T47D (cell line): ENCODE data around the gene FAM118A.

Experiments used
- DNase-seq, 2 experiments: peaks; one replicate each; pipeline versions ENCODE4 v3.0.0 to v3.0.0-alpha.2; 2011 to 2012; ENCODE audit warnings: low read depth in 1 of 2, low spot score in 1 of 2
- JUND ChIP-seq: IDR thresholded peaks from 2 replicates; pipeline ENCODE4 v1.6.1; 2012; ENCODE audit warnings: low read depth
- in situ Hi-C: cut with HindIII; loops from 2 replicates; pipeline ENCODE4 v1.10.0; 2016; ENCODE audit warnings: low sequenced_read_pairs, low pct_unique_long_range_greater_than_20kb

Gene FAM118A

GRCh38 chr22:45304971-45305370 lies 4.8 kb upstream of the FAM118A start:
- DNase-seq = no peak
- in situ Hi-C loops = no loop called here
- no peak for TF ChIP-seq JUND

DNA sequence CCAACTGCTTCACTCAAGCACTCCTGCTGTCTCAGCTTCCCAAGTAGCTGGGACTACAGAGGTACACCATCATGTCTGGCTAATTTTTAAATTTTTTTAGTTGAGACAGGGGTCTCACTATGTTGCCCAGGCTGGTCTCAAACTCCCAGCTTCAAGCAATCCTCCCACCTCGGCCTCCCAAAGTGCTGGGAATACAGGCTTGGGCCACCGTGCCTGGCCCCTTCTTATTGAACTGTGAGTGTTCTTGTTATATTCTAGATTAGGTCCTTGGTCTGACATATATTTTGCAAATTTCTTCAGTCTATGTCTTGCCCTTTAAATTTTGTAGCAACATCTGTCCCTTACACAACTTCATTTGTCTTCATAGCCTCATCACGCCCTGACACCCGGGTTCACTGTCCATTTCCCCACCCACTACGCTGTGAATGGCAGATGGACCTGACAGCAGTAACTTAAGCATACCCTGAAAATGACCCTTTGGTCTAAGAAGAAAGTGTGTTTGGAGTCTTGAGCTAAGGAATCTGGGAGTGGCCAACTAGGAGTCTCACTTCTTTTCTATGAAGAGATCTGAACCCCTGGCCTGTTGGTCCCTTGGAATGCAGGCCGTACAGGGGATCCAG lies 4.2 kb upstream of the FAM118A start:
- no peak for TF ChIP-seq JUND
- no peak for DNase-seq
- in situ Hi-C loops = no loop called here

GRCh38 chr22:45306139-45306538 lies 3.6 kb upstream of the FAM118A start:
- no peak for TF ChIP-seq JUND
- DNase-seq = no peak
- in situ Hi-C loops = no loop called here

DNA sequence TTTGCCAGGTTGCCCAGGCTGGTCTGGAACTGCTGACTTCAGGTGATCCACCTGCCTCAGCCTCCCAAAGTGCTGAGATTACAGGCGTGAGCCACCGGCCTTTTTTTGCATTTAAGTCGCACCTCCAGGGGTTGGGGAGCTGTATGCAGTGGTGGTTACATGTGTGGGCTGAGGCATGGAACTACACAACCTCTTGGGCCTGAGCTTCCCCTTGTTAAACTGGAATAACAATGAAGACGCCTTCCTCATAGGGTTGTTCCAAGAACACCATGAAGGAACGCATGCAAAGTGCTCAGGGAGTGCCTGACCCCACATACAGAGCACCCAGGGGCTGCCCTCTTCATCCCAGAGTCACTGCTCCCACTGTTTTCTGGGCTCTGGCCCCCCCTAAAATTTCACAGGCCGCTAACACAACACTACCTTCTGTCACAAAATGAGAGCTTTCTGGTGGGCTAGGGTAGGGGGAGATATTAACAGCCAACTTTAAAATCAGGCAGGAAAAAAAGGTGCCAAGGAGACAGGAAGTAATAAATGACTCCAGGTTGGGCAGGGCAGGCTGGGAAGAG lies 1.3 kb upstream of the FAM118A start:
- no peak for TF ChIP-seq JUND
- in situ Hi-C loops = no loop called here
- no peak for DNase-seq

DNA sequence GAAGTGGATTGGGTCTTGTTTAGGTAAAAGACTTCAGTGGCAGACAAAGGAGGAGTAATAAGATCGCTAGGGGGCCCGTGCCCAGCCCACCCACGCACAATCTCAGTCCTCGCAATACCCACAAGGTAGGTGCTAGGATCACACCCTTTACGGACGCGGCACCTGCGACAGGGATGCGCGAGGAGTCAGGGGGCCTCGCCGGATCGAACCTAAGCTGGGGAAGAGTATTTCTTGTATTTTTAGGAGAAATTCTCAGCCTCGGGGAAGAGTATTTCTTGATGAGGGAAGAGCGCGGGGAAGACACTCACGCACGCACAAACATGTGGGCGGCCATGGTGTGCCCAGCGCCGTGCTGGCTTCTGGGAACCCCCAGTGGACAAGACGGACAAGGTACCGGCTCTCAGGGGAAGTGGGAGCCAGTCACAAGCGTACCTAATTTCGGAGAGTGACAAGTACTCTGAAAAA lies 745 bp upstream of the FAM118A start:
- no peak for DNase-seq
- in situ Hi-C loops = no loop called here
- no peak for TF ChIP-seq JUND

DNA sequence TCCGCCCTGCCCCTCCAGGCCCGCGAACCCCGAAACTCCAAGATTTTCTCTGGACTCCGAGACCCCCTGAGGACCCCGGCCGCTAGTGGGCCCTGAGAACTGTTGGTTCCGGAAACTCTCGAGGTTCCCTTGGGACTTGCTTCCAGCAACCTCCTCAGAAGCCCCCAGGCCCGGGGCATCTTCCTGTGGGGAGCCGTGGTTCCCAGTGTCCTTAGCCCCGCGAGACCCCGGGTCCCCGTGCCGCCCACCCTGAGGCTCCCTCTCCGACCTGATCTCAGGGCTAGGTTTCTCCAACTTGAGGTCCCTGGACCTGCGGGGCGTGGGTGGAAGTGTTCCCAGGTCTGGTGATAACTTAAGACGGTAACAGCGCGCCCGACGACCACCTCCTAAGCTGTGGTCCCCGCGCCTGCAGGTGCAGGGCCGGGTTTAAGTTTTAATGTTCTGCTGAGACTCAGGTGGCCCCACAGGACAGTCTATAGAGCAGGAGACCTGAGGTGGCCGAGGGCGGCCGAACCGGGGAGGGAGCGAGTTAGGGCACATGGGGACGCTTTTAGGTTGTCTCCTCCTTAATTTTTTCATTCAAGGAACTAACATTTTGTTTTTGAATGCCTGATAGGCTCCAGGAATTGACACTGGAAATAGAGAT lies 720 bp downstream of the FAM118A start:
- no peak for TF ChIP-seq JUND
- in situ Hi-C loops = no loop called here
- DNase-seq = no peak

GRCh38 chr22:45310977-45311531 lies 1.3 kb downstream of the FAM118A start:
- TF ChIP-seq JUND = no peak
- in situ Hi-C loops = no loop called here

DNA sequence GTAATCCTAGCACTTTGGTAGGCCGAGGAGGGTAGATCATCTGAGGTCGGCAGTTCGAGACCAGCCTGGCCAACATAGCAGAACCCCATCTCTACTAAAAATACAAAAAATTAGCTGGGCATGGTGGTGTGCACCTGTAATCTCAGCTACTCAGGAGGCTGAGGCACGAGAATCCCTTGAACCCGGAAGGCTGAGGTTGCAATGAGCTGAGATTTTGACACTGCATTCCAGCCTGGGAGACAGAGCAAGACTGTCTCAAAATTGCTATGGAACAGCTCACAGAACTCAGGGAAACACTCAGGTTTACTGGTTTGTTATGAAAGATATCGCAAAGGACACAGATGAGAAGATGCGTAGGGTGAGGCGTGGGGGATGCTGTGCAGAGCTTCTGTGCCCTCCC lies 2.7 kb downstream of the FAM118A start:
- no peak for TF ChIP-seq JUND
- in situ Hi-C loops = no loop called here
- DNase-seq = no peak

More at GRCh38 chr22:45310977-45311531, 1.3 kb downstream of the FAM118A start:
- no peak for DNase-seq

DNA sequence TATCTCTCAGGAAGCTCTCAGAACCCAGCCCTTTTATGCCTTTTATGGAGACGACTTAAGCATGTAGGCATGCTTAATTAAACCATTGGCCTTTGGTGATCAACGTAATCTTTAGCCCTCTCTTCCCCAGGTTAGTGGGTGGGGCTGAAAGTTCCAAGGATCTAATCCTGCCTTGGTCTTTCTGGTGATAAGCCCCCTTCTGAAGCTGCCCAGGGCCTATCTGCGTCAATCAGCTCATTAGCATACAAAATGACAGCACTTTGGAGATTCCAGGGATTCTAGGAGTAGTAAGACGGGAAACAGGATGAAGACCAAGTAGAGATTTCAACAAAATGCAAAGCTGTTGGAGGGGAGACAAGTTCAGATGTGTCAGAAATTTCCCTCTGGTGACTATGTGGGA lies 3.1 kb downstream of the FAM118A start:
- no peak for DNase-seq
- no peak for TF ChIP-seq JUND
- in situ Hi-C loops = no loop called here

- in situ Hi-C loops = no loop called here
- no peak for DNase-seq
- TF ChIP-seq JUND = no peak
Observed at GRCh38 chr22:45314054-45314721, 4.5 kb downstream of the FAM118A start.

GRCh38 chr22:45314786-45315185 lies 5.1 kb downstream of the FAM118A start:
- in situ Hi-C loops = no loop called here
- DNase-seq = no peak
- TF ChIP-seq JUND = no peak

GRCh38 chr22:45316796-45317526 lies 7.2 kb downstream of the FAM118A start:
- TF ChIP-seq JUND = no peak
- in situ Hi-C loops = no loop called here
- no peak for DNase-seq
